ENCODE data around the gene CHRNA5. TPM values are rescaled to one million over a fixed set of nuclear protein-coding genes. Genes with fewer than 3 reads are reported as not detected.

The CHRNA5 gene
- total RNA-seq, 1 donor, result 0.52 TPM

DNA sequence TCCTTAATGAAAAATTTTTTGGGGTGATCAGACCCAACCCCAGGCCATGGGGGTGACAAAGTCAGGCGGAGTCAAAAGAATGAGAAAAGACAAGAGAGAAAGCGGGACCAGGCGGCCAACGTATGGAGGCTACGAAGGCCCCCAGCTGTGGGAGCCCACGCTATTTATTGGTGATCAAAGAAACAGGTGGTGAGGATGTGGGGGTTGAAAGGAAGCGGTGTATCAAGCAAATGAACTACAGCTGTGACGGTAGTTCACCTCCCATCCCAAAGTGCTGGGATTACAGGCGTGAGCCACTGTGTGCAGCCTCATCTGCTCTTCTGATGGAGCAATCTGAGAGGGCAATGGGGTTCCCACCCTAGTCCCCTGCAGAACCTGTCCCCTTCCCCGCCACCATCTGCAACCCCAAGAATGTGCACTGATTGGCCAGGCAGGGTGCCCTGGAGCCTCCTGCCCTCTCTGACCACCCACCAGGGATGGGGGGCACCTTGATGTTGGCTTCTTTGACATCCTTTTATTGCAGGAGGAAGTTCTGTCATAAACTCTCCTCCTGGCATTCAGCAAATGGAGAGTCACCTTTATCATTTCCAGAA lies 56.6 kb downstream of the CHRNA5 start:
- Histone ChIP-seq H3K27me3 (ENCODE audit: insufficient read depth, low read length) (peaks cover 37% of the 10 kb centered on the region), H3K4me3 (ENCODE audit: low read length) (no peak overlapping the region), H3K4me1 (ENCODE audit: insufficient read depth, low read length) (no peaks in the 10 kb centered on the region), H3K9me3 (ENCODE audit: low read depth, low read length) (no peaks in the 10 kb centered on the region)

DNA sequence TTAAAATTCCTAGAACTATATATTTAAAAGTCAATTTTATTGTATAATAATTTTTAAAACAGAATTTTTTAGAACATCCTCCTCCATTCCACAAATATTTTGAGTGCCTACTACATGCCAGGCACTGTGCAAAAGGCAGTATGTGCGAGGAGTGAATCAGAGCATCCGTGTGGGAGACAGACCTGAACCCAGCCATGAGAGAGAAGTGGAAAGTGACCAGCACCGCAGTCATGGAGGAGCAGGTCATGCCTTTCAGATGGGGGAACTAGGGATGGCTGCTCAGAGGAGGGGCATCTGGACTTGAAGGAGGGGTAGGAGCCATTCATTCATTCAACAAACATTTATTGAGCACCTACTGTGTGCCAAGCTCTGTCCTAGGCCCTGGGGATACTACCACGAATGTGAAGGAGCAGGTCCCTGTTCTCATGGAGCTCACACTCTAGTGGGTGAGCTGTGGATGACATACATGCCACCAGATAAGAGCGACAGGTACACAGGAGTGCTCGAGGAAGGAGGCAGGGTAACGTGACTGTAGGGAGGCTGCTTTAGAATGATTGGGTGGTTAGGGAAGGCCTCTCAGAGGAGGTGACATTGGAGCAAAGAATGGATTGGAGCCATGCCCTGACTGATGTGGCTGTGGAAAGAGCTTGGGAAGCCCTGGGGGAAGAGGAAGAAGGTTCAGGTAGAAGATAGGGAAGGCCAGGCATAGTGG lies 58.6 kb downstream of the CHRNA5 start:
- Histone ChIP-seq H3K9me3 (ENCODE audit: low read depth, low read length) (no peaks in the 10 kb centered on the region), H3K4me3 (ENCODE audit: low read length) (no peak overlapping the region), H3K27me3 (ENCODE audit: insufficient read depth, low read length) (peaks cover 32% of the 10 kb centered on the region), H3K4me1 (ENCODE audit: insufficient read depth, low read length) (no peaks in the 10 kb centered on the region)

DNA sequence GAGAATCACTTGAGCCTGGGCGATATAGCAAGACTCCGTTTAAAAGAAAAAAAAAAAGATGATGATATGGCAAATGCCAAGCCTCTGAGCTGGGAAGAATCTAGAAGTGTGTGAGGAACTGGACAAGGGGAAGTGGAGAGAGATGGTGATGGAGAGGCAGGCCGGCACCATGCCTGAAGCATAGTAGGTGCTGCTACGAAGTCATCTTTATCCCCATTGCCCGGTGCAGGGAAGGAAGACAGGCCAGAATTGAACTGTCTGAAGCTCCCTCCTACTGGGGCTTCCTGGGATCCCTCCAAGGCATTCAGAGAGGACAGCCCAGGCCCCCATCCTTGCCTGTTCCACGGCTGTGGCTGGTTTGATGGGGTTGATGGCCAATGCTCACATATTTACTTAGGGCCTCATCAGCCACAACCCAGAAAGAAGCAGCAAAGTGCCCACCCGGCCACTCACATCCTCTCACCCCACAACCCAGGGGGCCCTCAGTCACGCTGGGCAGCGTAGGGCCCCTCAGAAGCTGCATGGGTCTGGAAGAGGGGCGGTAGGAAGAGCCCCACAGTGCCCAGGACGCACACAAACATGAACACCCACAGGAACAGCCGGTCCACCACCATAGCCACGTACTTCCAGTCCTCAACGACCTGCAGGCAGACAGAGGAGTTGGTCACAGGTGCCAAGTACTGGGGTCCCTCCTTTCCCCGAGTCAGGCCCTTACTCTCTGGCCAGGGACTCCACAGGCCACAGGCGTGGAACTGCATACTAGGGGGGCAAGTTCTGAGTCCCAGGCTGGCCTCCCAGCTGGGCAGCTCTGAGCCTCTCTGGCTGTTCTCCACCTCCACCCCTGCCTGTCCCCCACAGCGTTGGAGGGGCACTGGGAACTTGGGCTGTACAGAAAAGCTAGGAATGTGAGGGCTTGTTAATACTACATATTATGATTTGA lies 59.6 kb downstream of the CHRNA5 start:
- Histone ChIP-seq H3K9me3 (ENCODE audit: low read depth, low read length) (no peaks in the 10 kb centered on the region), H3K4me3 (ENCODE audit: low read length) (no peak overlapping the region), H3K4me1 (ENCODE audit: insufficient read depth, low read length) (no peaks in the 10 kb centered on the region), H3K27me3 (ENCODE audit: insufficient read depth, low read length) (peaks cover 22% of the 10 kb centered on the region)

DNA sequence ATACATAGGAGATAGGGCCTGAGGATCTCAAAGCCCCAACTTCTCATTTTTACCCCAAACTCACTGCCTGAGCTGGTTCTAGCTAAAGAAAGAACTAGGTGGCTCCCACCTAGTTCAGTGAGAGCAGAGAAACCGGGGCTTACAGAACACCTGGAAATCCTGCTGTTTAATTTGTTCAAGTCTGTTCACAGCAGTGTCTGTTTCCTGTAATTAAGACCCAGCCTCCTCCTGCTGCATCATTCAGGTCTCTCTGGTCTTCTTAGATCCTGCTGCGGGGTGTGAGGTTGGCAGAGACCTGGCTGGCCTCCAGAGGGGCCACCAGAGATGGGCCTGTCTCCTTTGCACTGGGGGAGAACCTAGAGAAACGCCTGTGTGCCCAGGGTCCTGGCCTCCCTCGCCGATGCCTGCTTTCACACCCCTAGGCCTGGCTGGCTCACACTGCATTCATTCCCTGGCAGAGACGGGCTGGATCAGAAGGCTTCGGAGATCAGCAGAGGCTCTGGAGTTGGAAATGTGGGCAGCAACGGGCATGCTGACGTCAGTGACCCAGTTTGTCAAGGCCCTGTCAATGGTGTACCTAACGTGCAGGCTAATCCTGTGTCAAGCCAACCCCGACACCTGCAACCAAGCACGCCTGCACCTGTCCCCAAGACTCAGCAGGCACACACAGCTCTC lies 60.4 kb downstream of the CHRNA5 start:
- H3K4me1 ChIP-seq (ENCODE audit: insufficient read depth, low read length), result no peaks in the 10 kb centered on the region
- no peaks in the 10 kb centered on the region for H3K9me3 ChIP-seq (ENCODE audit: low read depth, low read length)
- H3K4me3 ChIP-seq (ENCODE audit: low read length), result no peak overlapping the region
- peaks cover 18% of the 10 kb centered on the region for H3K27me3 ChIP-seq (ENCODE audit: insufficient read depth, low read length)

DNA sequence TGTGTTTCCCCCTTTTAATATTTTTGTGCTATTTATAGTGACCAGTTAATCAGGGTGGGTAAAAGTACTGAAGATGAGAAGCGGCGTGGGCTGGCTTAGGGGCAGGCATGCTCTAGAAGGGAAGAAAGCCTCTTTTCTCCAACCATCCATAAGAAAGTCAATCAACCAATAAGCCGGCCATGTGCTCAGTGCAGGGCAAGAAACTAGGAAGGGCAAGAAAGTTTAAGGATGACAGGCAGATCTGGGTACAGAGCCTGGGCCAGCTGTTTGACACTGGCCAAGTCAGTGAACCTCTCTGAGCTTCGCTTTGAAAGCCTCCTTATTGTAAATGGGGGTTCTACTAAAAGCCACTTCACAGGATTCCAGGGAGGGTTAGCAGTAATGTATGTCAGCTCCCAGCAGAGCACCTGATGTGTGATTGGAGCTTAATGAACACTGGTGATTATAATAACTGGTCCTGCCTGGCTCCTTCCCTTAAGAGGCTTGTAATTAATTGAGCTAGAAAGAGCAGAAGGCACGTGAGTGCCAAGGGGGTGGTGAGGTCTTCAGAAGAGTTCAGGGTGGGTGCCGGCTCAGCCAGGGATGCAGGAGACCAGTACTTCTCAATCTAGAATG lies 61.2 kb downstream of the CHRNA5 start:
- Histone ChIP-seq H3K9me3 (ENCODE audit: low read depth, low read length) (no peaks in the 10 kb centered on the region), H3K4me1 (ENCODE audit: insufficient read depth, low read length) (no peaks in the 10 kb centered on the region), H3K4me3 (ENCODE audit: low read length) (no peak overlapping the region), H3K27me3 (ENCODE audit: insufficient read depth, low read length) (peaks cover 13% of the 10 kb centered on the region)

DNA sequence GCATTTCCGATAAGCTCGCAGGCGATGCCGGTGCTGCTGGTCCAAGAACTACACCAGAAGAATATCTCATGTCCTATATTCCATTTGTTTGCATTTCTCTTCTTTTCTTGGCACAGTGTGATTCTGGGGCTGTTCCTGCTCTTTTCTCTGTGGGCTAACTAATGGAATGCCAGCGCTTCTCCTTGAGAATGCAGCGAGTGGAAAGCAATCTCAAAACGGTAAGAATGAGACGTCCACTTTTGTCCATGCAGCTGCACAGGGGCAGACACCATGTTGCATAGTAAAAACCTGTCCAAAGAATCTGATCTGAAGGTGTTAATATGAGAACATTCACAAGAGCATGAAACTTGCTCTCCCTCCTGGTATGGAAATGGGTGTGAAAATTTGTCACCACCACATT lies 62.0 kb downstream of the CHRNA5 start:
- Histone ChIP-seq H3K4me3 (ENCODE audit: low read length) (no peak overlapping the region), H3K4me1 (ENCODE audit: insufficient read depth, low read length) (no peaks in the 10 kb centered on the region)

DNA sequence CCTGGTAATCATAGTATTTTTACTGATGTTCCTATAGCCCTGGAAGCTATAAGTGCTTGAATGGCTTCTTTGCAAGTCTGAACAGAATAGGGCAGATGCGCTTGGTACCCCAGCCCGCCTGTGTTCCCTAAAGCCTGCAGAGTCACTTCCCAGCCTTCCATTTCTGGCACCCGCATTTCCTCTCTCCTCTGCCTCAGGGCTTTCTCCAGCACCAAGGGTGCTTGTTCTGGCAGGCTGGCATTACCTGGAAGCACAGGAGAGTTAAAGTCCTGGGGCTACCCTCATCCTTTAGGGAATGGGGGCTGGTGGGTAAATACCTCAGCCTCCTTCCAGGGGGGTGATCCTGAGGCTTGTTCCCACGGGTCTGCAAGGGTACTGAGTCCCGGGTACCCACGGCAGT lies 62.9 kb downstream of the CHRNA5 start:
- H3K9me3 ChIP-seq (ENCODE audit: low read depth, low read length), result no peaks in the 10 kb centered on the region
- no peaks in the 10 kb centered on the region for H3K27me3 ChIP-seq (ENCODE audit: insufficient read depth, low read length)
- H3K4me3 ChIP-seq (ENCODE audit: low read length), result no peak overlapping the region
- no peaks in the 10 kb centered on the region for H3K4me1 ChIP-seq (ENCODE audit: insufficient read depth, low read length)

More for the DNA sequence above, 62.0 kb downstream of the CHRNA5 start:
- Histone ChIP-seq H3K9me3 (ENCODE audit: low read depth, low read length) (no peaks in the 10 kb centered on the region), H3K27me3 (ENCODE audit: insufficient read depth, low read length) (peaks cover 4% of the 10 kb centered on the region)

DNA sequence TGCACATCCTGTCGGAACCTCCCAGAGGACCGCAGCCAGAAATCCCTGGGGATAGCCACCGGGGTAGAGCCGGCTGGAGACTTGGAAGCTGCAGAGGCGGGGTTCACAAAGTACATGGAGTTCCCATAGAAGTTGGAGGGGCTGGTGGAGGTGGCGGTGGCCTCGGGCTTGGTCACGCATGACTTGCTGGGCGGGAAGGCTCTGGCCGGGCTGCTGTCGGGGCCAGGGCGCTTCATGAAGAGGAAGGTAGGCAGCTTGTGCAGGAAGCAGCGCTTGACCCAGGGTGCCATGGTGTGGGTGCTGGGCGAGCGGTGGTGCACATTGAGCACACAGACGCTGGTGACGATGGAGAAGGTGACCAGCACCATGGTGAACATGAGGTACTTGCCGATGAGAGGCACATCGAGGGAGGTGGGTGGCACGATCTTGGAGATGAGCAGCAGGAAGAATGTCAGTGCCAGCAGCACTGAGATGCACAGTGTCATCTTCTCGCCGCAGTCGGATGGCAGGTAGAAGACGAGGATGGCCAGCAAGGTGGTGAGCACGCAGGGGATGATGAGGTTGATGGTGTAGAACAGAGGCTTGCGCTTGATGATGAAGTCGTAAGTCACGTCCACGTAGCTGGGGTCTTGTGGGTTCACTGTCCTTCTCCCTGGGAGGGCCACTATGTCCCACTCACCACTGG lies 63.9 kb downstream of the CHRNA5 start:
- no peak overlapping the region for H3K4me3 ChIP-seq (ENCODE audit: low read length)
- no peaks in the 10 kb centered on the region for H3K4me1 ChIP-seq (ENCODE audit: insufficient read depth, low read length)
- H3K9me3 ChIP-seq (ENCODE audit: low read depth, low read length), result no peaks in the 10 kb centered on the region
- no peaks in the 10 kb centered on the region for H3K27me3 ChIP-seq (ENCODE audit: insufficient read depth, low read length)

DNA sequence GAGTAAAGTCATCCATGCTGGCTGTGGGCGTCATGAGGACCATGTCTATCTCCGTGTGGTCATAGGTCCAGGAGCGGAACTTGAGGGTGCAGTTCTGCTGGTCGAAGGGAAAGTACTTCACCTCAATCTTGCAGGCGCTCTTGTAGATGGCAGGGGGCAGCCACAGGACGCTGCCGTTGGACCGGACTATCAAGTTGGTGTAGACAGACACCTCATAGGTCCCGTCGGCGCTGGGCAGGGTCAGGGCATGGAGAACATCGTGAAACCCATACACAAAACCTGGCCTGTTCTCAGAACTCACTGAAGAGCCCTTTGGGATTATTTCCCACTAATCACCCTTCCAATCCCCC lies 64.4 kb downstream of the CHRNA5 start:
- no peak overlapping the region for H3K4me3 ChIP-seq (ENCODE audit: low read length)
- H3K9me3 ChIP-seq (ENCODE audit: low read depth, low read length), result no peaks in the 10 kb centered on the region
- no peaks in the 10 kb centered on the region for H3K4me1 ChIP-seq (ENCODE audit: insufficient read depth, low read length)
- H3K27me3 ChIP-seq (ENCODE audit: insufficient read depth, low read length), result no peaks in the 10 kb centered on the region

DNA sequence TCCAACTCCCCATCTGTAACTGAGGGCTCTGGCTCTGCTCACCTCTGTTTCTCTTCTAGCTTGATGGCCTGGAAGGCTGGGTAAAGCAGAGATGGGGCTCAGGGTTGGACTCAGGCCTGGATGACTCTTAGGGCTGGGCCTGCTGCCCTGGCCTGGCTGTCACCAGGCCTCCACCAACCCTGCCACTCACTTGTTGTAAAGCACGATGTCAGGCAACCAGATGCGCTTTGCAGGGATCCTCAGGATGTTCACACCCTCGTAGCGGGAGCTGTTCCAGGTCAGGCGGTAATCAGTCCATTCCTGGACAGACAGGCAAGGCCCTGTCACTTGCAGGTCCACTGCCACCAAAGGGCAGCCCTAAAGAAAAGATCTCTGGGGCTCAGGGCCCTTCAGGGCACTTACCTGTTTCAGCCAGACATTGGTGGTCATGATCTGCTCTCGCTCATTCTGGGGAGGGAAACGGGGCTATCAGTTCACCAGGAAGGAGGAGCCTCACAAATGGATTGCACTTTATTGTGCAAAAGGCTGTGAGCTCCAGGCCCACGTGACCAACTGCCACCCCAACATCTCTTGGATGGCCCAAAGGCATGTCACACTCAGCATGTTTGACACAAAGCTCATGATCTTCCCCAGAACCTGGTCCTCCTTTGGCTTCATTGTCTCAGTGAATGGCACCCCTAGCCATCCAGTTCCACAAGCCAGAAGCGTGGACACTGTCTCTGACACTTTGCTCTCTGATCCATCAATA lies 65.7 kb downstream of the CHRNA5 start:
- H3K4me1 ChIP-seq (ENCODE audit: insufficient read depth, low read length), result no peaks in the 10 kb centered on the region
- H3K27me3 ChIP-seq (ENCODE audit: insufficient read depth, low read length), result no peaks in the 10 kb centered on the region
- no peaks in the 10 kb centered on the region for H3K9me3 ChIP-seq (ENCODE audit: low read depth, low read length)
- H3K4me3 ChIP-seq (ENCODE audit: low read length), result no peak overlapping the region

DNA sequence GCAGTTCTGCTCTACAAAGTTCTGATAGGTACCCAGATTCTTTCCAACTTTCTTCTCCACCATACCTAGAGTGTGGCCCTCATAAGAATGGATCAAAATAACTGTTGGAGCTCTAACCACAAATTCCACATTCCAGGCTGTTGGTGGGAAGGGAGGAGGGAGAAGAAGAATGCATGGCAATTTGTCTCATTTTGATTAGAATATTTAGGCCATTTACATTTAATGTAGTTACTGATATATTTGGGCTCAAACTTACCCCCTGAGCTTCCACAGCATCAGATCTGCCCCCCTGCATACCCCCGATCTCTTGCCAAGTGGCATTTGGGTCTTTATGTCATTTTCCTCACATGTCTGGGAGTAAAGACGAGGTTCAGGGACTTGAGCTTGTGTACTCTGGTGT lies 68.0 kb downstream of the CHRNA5 start:
- H3K4me1 ChIP-seq (ENCODE audit: insufficient read depth, low read length), result no peaks in the 10 kb centered on the region
- no peaks in the 10 kb centered on the region for H3K27me3 ChIP-seq (ENCODE audit: insufficient read depth, low read length)
- H3K4me3 ChIP-seq (ENCODE audit: low read length), result no peak overlapping the region
- no peaks in the 10 kb centered on the region for H3K9me3 ChIP-seq (ENCODE audit: low read depth, low read length)

DNA sequence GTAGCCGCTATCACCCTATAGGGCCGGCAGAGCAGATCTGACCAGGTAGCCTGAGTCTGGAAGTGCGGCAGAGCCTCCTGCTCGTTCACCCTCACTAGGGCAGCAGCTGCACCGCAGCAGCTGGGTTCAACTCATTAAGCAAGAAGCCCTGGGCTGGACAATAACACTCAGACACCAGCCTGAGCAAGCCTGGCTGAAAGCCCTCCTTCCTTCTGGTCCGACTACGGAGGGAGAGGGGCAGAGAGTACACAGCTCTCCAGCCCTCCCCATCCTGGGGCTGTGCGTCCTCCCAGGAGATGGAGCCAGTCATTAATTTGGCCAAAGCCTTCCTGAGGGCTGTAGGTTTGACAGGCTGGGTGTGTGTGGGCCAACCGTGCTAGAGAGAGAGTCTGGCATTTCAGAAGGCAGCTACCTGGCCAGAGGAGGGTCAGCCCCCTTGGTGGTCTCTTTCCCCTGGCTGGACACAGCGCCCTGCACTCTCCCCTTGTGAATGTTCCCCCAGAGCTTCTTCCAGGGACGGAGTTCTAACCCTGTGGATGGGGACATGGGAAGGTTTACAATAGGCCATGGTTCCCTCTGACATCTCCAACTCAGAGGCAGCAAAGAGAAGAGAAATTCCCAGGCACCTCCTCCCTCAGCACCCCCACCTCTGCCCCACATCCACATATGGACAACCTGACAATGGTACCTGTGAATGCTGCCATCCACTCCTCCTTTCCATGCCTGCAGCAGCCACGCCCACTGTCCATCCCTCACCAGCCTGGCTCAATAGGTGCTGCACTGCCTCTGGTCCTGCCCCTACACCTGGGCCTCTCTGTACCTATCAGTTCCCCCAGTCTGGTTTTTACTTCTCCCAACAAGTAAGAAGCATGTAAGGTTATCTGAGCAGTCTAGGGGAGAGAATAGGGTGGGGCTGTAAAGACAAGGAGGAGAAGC lies 69.2 kb downstream of the CHRNA5 start:
- Histone ChIP-seq H3K4me1 (ENCODE audit: insufficient read depth, low read length) (no peaks in the 10 kb centered on the region), H3K4me3 (ENCODE audit: low read length) (no peak overlapping the region), H3K27me3 (ENCODE audit: insufficient read depth, low read length) (no peaks in the 10 kb centered on the region), H3K9me3 (ENCODE audit: low read depth, low read length) (no peaks in the 10 kb centered on the region)

DNA sequence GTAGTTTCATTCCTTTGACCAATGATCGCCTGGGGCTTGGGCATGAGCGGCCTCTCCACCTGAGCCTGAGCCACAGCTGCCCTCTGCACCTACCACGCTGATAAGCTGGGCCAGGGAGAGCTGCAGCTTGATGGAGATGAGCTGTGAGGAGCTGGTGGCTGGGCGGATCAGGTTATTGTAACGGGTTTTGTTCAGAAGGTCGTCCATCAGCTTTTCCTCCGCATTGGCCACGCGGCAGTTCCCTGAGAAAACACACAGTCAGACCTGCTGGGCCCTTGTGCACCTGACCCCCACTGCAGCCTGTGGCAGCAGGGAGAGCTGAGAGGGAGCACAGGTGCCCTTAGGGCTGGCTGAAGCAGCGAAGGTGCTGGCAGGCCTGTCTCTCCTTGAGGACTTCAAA lies 70.0 kb downstream of the CHRNA5 start:
- peaks cover 2% of the 10 kb centered on the region for H3K4me1 ChIP-seq (ENCODE audit: insufficient read depth, low read length)

More for the DNA sequence above, 70.0 kb downstream of the CHRNA5 start:
- Histone ChIP-seq H3K27me3 (ENCODE audit: insufficient read depth, low read length) (no peaks in the 10 kb centered on the region), H3K9me3 (ENCODE audit: low read depth, low read length) (no peaks in the 10 kb centered on the region), H3K4me3 (ENCODE audit: low read length) (no peak overlapping the region)
